Measurements from ENCODE around the gene FOSL1. TPM values are rescaled to one million over a fixed set of nuclear protein-coding genes. Genes with fewer than 3 reads are reported as not detected.

The FOSL1 gene
- total RNA-seq, 1 experiment from 2014 or later: 20.5 TPM

GRCh38 chr11:65883058-65883761 lies 17.0 kb downstream of the FOSL1 start (continued):
- TF ChIP-seq IRF1 (CRISPR knock-in tag; IDR thresholded peaks at IDR 0.05) (no peak), GTF2I (CRISPR knock-in tag; conservative IDR thresholded peaks at IDR 0.05) (no peak), SP1 (CRISPR knock-in tag; conservative IDR thresholded peaks at IDR 0.05) (no peak), ZMAT4 (CRISPR knock-in tag; IDR thresholded peaks at IDR 0.05) (no peak), NR3C1 (CRISPR knock-in tag; conservative IDR thresholded peaks at IDR 0.05; ENCODE audit: low read depth) (no peak), PREB (CRISPR knock-in tag; IDR thresholded peaks at IDR 0.05; ENCODE audit: borderline replicate concordance) (no peak), NR2C2 (CRISPR knock-in tag; IDR thresholded peaks at IDR 0.05) (no peak)

GRCh38 chr11:65882120-65883057 lies 17.8 kb downstream of the FOSL1 start:
- no peak overlapping the region for H3K4me3 Mint-ChIP-seq
- TF ChIP-seq ZNF512 (CRISPR knock-in tag; IDR thresholded peaks at IDR 0.05; ENCODE audit: borderline replicate concordance): no peak
- no peak for TF ChIP-seq ZMAT4 (CRISPR knock-in tag; IDR thresholded peaks at IDR 0.05)
- no peak for TF ChIP-seq USF1 (CRISPR knock-in tag; IDR thresholded peaks at IDR 0.05)
- no peak for TF ChIP-seq ATF2 (CRISPR knock-in tag; IDR thresholded peaks at IDR 0.05; ENCODE audit: borderline replicate concordance, low read depth)
- TF ChIP-seq ZNF281 (CRISPR knock-in tag; IDR thresholded peaks at IDR 0.05): no peak
- no peak for TF ChIP-seq CDX4 (CRISPR knock-in tag; IDR thresholded peaks at IDR 0.05; ENCODE audit: borderline replicate concordance)
- TF ChIP-seq CREM (CRISPR knock-in tag; IDR thresholded peaks at IDR 0.05): no peak
- no peak for TF ChIP-seq OVOL2 (CRISPR knock-in tag; IDR thresholded peaks at IDR 0.05; ENCODE audit: borderline replicate concordance)
- no peak for TF ChIP-seq IRF2 (CRISPR knock-in tag; IDR thresholded peaks at IDR 0.05; ENCODE audit: borderline replicate concordance, low read depth)
- no peak for TF ChIP-seq MLX (CRISPR knock-in tag; IDR thresholded peaks at IDR 0.05)
- no peak for TF ChIP-seq CBFB (CRISPR knock-in tag; IDR thresholded peaks at IDR 0.05; ENCODE audit: low read depth)
- TF ChIP-seq TEAD4 (CRISPR knock-in tag; IDR thresholded peaks at IDR 0.05): no peak
- no peak for TF ChIP-seq SMAD4 (CRISPR knock-in tag; IDR thresholded peaks at IDR 0.05)
- TF ChIP-seq HMGXB4 (CRISPR knock-in tag; IDR thresholded peaks at IDR 0.05): no peak

More at GRCh38 chr11:65882120-65883057, 17.8 kb downstream of the FOSL1 start:
- peaks cover 38% of the 10 kb centered on the region for H3K36me3 Mint-ChIP-seq
- H3K27ac Mint-ChIP-seq: no peak overlapping the region
- DNase-seq (ENCODE audit: low spot score) (no peak), ATAC-seq (no peak)
- H3K27me3 Mint-ChIP-seq (ENCODE audit: low read depth): peaks cover 3% of the 10 kb centered on the region; the same call in 1 of the 2 replicates
- POLR2A ChIA-PET: no interaction called here
- H3K4me1 Mint-ChIP-seq: peaks cover 10% of the 10 kb centered on the region
- CTCF ChIA-PET: interaction anchor here (0.7 to 2.7 kb wide), 2 partner anchors 23 to 106 kb away, joined by 3 to 12 read pairs; partner anchors contain the start of gene MUS81
- no peaks in the 10 kb centered on the region for H3K9me3 Mint-ChIP-seq
